NCI-H446 (cell line): ENCODE measurements around the gene ZNG1B.
"Not testable (repeated sequence)": the region's sequence is repeated elsewhere in the genome, so short reads cannot be mapped to it uniquely, and the experiment has no call there.

Experiments
- DNase-seq, 2 experiments: peaks; one replicate each; lab custom pipeline; 2025; lab: John Stamatoyannopoulos, UW

ZNG1B gene

GRCh38 chr2:113437508-113438465 lies at the start of gene ZNG1B:
ZNG1B (plus strand) TSS chr2:113437691; CDS start chr2:113437869, 178 bp downstream.
- not testable (repeated sequence) for DNase-seq

- DNase-seq: no peak
Observed at GRCh38 chr2:113390124-113390849, 47.2 kb upstream of the ZNG1B start.

GRCh38 chr2:113391073-113391472 lies 46.4 kb upstream of the ZNG1B start:
- DNase-seq: no peak

GRCh38 chr2:113406114-113406513 lies 31.4 kb upstream of the ZNG1B start:
- DNase-seq: no peak

- DNase-seq: no peak
Observed at GRCh38 chr2:113407446-113408099, 29.9 kb upstream of the ZNG1B start.

GRCh38 chr2:113411725-113412352 lies 25.7 kb upstream of the ZNG1B start:
- not testable (repeated sequence) for DNase-seq

GRCh38 chr2:113412774-113413173 lies 24.7 kb upstream of the ZNG1B start:
- DNase-seq: not testable (repeated sequence)

- not testable (repeated sequence) for DNase-seq
Observed at GRCh38 chr2:113431773-113432172, 5.7 kb upstream of the ZNG1B start.

GRCh38 chr2:113433468-113433867 lies 4.0 kb upstream of the ZNG1B start:
- not testable (repeated sequence) for DNase-seq

GRCh38 chr2:113465770-113466169 lies 28.3 kb downstream of the ZNG1B start:
- DNase-seq: not testable (repeated sequence)

GRCh38 chr2:113476688-113477368 lies 39.3 kb downstream of the ZNG1B start:
- not testable (repeated sequence) for DNase-seq

GRCh38 chr2:113496527-113496926 lies 59.0 kb downstream of the ZNG1B start:
- DNase-seq: not testable (repeated sequence)

GRCh38 chr2:113498365-113498764 lies 60.9 kb downstream of the ZNG1B start, which contains the start of gene FOXD4L1:
FOXD4L1 (plus strand) TSS chr2:113498665; CDS start chr2:113499257, 592 bp downstream.
- DNase-seq: not testable (repeated sequence)

GRCh38 chr2:113499019-113499885 lies 61.8 kb downstream of the ZNG1B start:
- not testable (repeated sequence) for DNase-seq

GRCh38 chr2:113499886-113500722 lies 62.6 kb downstream of the ZNG1B start:
- not testable (repeated sequence) for DNase-seq

- not testable (repeated sequence) for DNase-seq
Observed at GRCh38 chr2:113500723-113501038, 63.2 kb downstream of the ZNG1B start.

GRCh38 chr2:113502216-113503093 lies 65.0 kb downstream of the ZNG1B start:
- not testable (repeated sequence) for DNase-seq
